IMR-90 (cell line): ENCODE data around the gene CSF1.

Source experiments
- CTCF ChIP-seq: conservative IDR thresholded peaks from 2 replicates; pipeline ENCODE4 v1.5.1; 2012; ENCODE audit warnings: mild to moderate bottlenecking, low read depth, low read length, improper control_type of control experiment
- FOS ChIP-seq: fragments of 150-350 bp; IDR thresholded peaks from 2 replicates; pipeline ENCODE4 v1.6.1; 2016; ENCODE audit warnings: low read depth, low read length
- MXI1 ChIP-seq: IDR thresholded peaks from 2 replicates; pipeline ENCODE4 v1.6.1; 2012; ENCODE audit warnings: low read depth, mild to moderate bottlenecking, low read length, moderate library complexity, borderline replicate concordance
- POLR2A ChIP-seq: IDR thresholded peaks from 2 replicates; pipeline ENCODE4 v1.6.1; 2012; ENCODE audit warnings: mild to moderate bottlenecking, low read depth, low read length

- TF ChIP-seq FOS (no peak), CTCF (no peak), POLR2A (no peak), MXI1 (no peak)
Measured at GRCh38 chr1:109917768-109918606, 7.3 kb downstream of the CSF1 start.
